ENCODE measurements around the gene MT1E. TPM values are rescaled to one million over a fixed set of nuclear protein-coding genes. Genes with fewer than 3 reads are reported as not detected.

MT1E gene
- total and polyA plus RNA-seq, 2 of the 13 experiments (the other 11 are each of a cell fraction or from before 2014, with no cell fraction given): 110 to 1,072 TPM

GRCh38 chr16:56608043-56608875, 17.3 kb upstream of the MT1E start, which contains the start of gene MT2A (continued):
- no peak for TF ChIP-seq TP53 (CRISPR knock-in tag; conservative IDR thresholded peaks at IDR 0.05)
- peak; percentile 77; the same call in 1 of the 2 replicates for TF ChIP-seq ZKSCAN8 (CRISPR knock-in tag; IDR thresholded peaks at IDR 0.05; ENCODE audit: borderline replicate concordance)
- no peak; the same call in 1 of the 2 replicates for TF ChIP-seq BRCA1 (CRISPR knock-in tag; IDR thresholded peaks at IDR 0.05)
- peak; percentile 78; the same call in 1 of the 2 replicates for TF ChIP-seq CBFB (CRISPR knock-in tag; IDR thresholded peaks at IDR 0.05)
- TF ChIP-seq MAF1 (CRISPR knock-in tag; IDR thresholded peaks at IDR 0.05; ENCODE audit: borderline replicate concordance): peak; percentile 72; the same call in 1 of the 2 replicates
- no peak for TF ChIP-seq SMARCE1 (IDR thresholded peaks at IDR 0.05; ENCODE audit: borderline replicate concordance)
- peak; percentile 65; the same call in 1 of the 2 replicates for TF ChIP-seq MAFG (CRISPR knock-in tag; IDR thresholded peaks at IDR 0.05)
- TF ChIP-seq KLF9 (CRISPR knock-in tag; IDR thresholded peaks at IDR 0.05; ENCODE audit: low read depth): peak; percentile 55; the same call in 1 of the 2 replicates
- TF ChIP-seq ZBTB10 (CRISPR knock-in tag; IDR thresholded peaks at IDR 0.05; ENCODE audit: borderline replicate concordance): 0 out of 2 replicates have a peak, but pooled peaks have one; percentile 20
- TF ChIP-seq MLLT10 (CRISPR knock-in tag; IDR thresholded peaks at IDR 0.05): no peak
- peak; percentile 87 for TF ChIP-seq KDM2A (CRISPR knock-in tag; IDR thresholded peaks at IDR 0.05; ENCODE audit: borderline replicate concordance, low read depth)
- peak; percentile 91; the same call in 1 of the 2 replicates for TF ChIP-seq ZSCAN20 (CRISPR knock-in tag; IDR thresholded peaks at IDR 0.05; ENCODE audit: borderline replicate concordance)
- no peak for TF ChIP-seq PLRG1 (conservative IDR thresholded peaks at IDR 0.05)
- TF ChIP-seq ZNF747 (CRISPR knock-in tag; IDR thresholded peaks at IDR 0.05; ENCODE audit: borderline replicate concordance): no peak; the same call in 1 of the 2 replicates
- TF ChIP-seq EZH2 (conservative IDR thresholded peaks at IDR 0.05; ENCODE audit: low read depth, low read length): no peak
- TF ChIP-seq NFIB (CRISPR knock-in tag; IDR thresholded peaks at IDR 0.05; ENCODE audit: borderline replicate concordance): no peak
- peak; percentile 8; the same call in 1 of the 2 replicates for TF ChIP-seq CENPT (CRISPR knock-in tag; IDR thresholded peaks at IDR 0.05; ENCODE audit: low read depth)
- TF ChIP-seq ZNF83 (CRISPR knock-in tag; IDR thresholded peaks at IDR 0.05; ENCODE audit: borderline replicate concordance): peak; percentile 85; the same call in 1 of the 2 replicates
- no peak for TF ChIP-seq TFE3 (CRISPR knock-in tag; IDR thresholded peaks at IDR 0.05)
- TF ChIP-seq HDAC1 (CRISPR knock-in tag; IDR thresholded peaks at IDR 0.05): peak; percentile 90
- TF ChIP-seq PCBP2 (optimal IDR thresholded peaks at IDR 0.05; ENCODE audit: low read depth, low read length, poor library complexity, severe bottlenecking): no peak
- no peak for TF ChIP-seq ZNF513 (CRISPR knock-in tag; conservative IDR thresholded peaks at IDR 0.05)
- no peak; the same call in none of the 2 replicates for TF ChIP-seq ARHGAP35 (CRISPR knock-in tag; IDR thresholded peaks at IDR 0.05; ENCODE audit: borderline replicate concordance)
- TF ChIP-seq ATAD3A (CRISPR knock-in tag; IDR thresholded peaks at IDR 0.05): peak; percentile 91; the same call in 1 of the 2 replicates

Data from HepG2 (cell line).